ENCODE data around the gene CCL7. TPM values are rescaled to one million over a fixed set of nuclear protein-coding genes. Genes with fewer than 3 reads are reported as not detected.

Gene CCL7
- polyA plus RNA-seq, 3 donors, result 0.25 to 0.38 TPM; not detected in 1

GRCh38 chr17:34251186-34251585 is 18.8 kb upstream of the CCL7 start:
- H3K4me1 ChIP-seq (ENCODE audit: control insufficient read depth in 1 of 2, insufficient read depth in 2 of 2, low read length in 2 of 2), result peaks cover 82 to 85% of the 10 kb centered on the region in 2 donors
- H3K36me3 ChIP-seq (replicated peaks in 1 of 2; ENCODE audit: control insufficient read depth in 1 of 2, insufficient read depth in 2 of 2, low read length in 2 of 2), result no peaks in the 10 kb centered on the region
- no peak overlapping the region for H3K4me2 ChIP-seq (replicated peaks; ENCODE audit: extremely low read depth, low read length, poor library complexity, severe bottlenecking)
- no peak overlapping the region for H3K9ac ChIP-seq (ENCODE audit: insufficient read depth, low read length, poor library complexity, severe bottlenecking)
- Mint-ChIP-seq H3K36me3 (peaks cover 3 to 13% of the 10 kb centered on the region in 2 donors), H3K27me3 (ENCODE audit: low read depth in 3 of 3) (peaks cover 0 to 11% (median 0%) of the 10 kb centered on the region in 3 donors), H3K9me3 (peaks cover 0 to 9% (median 0%) of the 10 kb centered on the region in 7 donors), H3K4me1 (peaks cover 48% of the 10 kb centered on the region), H3K4me3 (no peak overlapping the region), H3K27ac (peak overlapping the region in 4 of 7 donors; percentile 8 to 74 (median 34))
- TF ChIP-seq CTCF (IDR thresholded peaks at IDR 0.05), result no peak
- H4K20me1 ChIP-seq (ENCODE audit: insufficient read depth, low read length), result no peaks in the 10 kb centered on the region
- no peaks in the 10 kb centered on the region for H3K9me3 ChIP-seq (replicated peaks in 1 of 2; ENCODE audit: control insufficient read depth in 1 of 2, insufficient read depth in 1 of 2, low read length in 2 of 2)
- no peak overlapping the region for H2AFZ ChIP-seq (ENCODE audit: insufficient read depth, low read depth, low read length, poor library complexity, severe bottlenecking)
- 95% methylated on average over 2 of the region's 3 CpGs for WGBS (ENCODE audit: insufficient coverage)
- no peak for DNase-seq
- intact Hi-C loops (cut with micrococcal nuclease), result loop anchor here in 1 of 2 donors (10.0 kb wide), 1 partner anchor 64 kb away; the partner anchor contains the start of gene CCL8
- H3K79me2 ChIP-seq (ENCODE audit: insufficient read depth, low read length), result no peaks in the 10 kb centered on the region
- no peak overlapping the region for H3K27ac ChIP-seq (ENCODE audit: low read depth in 1 of 2, low read length in 2 of 2)
- no peak overlapping the region for H3K4me3 ChIP-seq (replicated peaks in 1 of 3; ENCODE audit: low read depth in 2 of 3, low read length in 3 of 3)
- H3K27me3 ChIP-seq (ENCODE audit: control insufficient read depth in 2 of 2, insufficient read depth in 2 of 2, low read length in 2 of 2), result no peaks in the 10 kb centered on the region

- Histone ChIP-seq H3K79me2 (ENCODE audit: insufficient read depth, low read length) (no peaks in the 10 kb centered on the region), H3K27ac (ENCODE audit: low read depth in 1 of 2, low read length in 2 of 2) (peak overlapping the region in 1 of 2 donors; percentile 1), H4K20me1 (ENCODE audit: insufficient read depth, low read length) (no peaks in the 10 kb centered on the region), H2AFZ (ENCODE audit: insufficient read depth, low read depth, low read length, poor library complexity, severe bottlenecking) (no peak overlapping the region), H3K36me3 (replicated peaks in 1 of 2; ENCODE audit: control insufficient read depth in 1 of 2, insufficient read depth in 2 of 2, low read length in 2 of 2) (no peaks in the 10 kb centered on the region), H3K4me1 (ENCODE audit: control insufficient read depth in 1 of 2, insufficient read depth in 2 of 2, low read length in 2 of 2) (peaks cover 73 to 76% of the 10 kb centered on the region in 2 donors), H3K27me3 (ENCODE audit: control insufficient read depth in 2 of 2, insufficient read depth in 2 of 2, low read length in 2 of 2) (no peaks in the 10 kb centered on the region), H3K4me2 (replicated peaks; ENCODE audit: extremely low read depth, low read length, poor library complexity, severe bottlenecking) (peak overlapping the region; percentile 4), H3K9me3 (replicated peaks in 1 of 2; ENCODE audit: control insufficient read depth in 1 of 2, insufficient read depth in 1 of 2, low read length in 2 of 2) (no peaks in the 10 kb centered on the region), H3K4me3 (replicated peaks in 1 of 3; ENCODE audit: low read depth in 2 of 3, low read length in 3 of 3) (peak overlapping the region in 1 of 3 experiments; percentile 14), H3K9ac (ENCODE audit: insufficient read depth, low read length, poor library complexity, severe bottlenecking) (no peak overlapping the region)
- Mint-ChIP-seq H3K9me3 (peaks cover 0 to 9% (median 0%) of the 10 kb centered on the region in 7 donors), H3K4me1 (peaks cover 51% of the 10 kb centered on the region), H3K27me3 (ENCODE audit: low read depth in 3 of 3) (peaks cover 0 to 11% (median 0%) of the 10 kb centered on the region in 3 donors), H3K4me3 (no peak overlapping the region), H3K27ac (peak overlapping the region; percentile 43 to 87 (median 80)), H3K36me3 (peaks cover 3 to 14% of the 10 kb centered on the region in 2 donors)
- WGBS (ENCODE audit: insufficient coverage), result 0% methylated on average over 1 of the region's 5 CpGs
- intact Hi-C loops (cut with micrococcal nuclease), result loop anchor here (2.0 to 10.0 kb wide), 2 partner anchors 55 to 63 kb away; partner anchors contain the start of gene CCL8 (in 1 of the 2)
- DNase-seq, result peak; percentile 76 to 90 (median 84)
- TF ChIP-seq CTCF (IDR thresholded peaks at IDR 0.05), result no peak
Measured at GRCh38 chr17:34252095-34252443, 18.0 kb upstream of the CCL7 start.
